Upper lobe of left lung (tissue), 4 donors: ENCODE results near the gene ZNF362.

Experiments
- POLR2A ChIP-seq, 4 donors: fragments of 450-650 bp; IDR thresholded peaks; one replicate each; pipeline ENCODE4 v1.5.1; 2016 to 2017; ENCODE audit warnings: antibody characterized with exemption in 4 of 4, mild to moderate bottlenecking in 2 of 4
- TF ChIP-seq, protein P1 (sequence below), 6 experiments: fragments of 450-650 bp in 4 of 6; fragments of 200-600 bp in 2 of 6; sonication (generic) in 2 of 6; IDR thresholded peaks; one replicate each; pipeline ENCODE4 v1.5.1; 2016 to 2019; ENCODE audit warnings: antibody characterized with exemption in 6 of 6

DNA sequence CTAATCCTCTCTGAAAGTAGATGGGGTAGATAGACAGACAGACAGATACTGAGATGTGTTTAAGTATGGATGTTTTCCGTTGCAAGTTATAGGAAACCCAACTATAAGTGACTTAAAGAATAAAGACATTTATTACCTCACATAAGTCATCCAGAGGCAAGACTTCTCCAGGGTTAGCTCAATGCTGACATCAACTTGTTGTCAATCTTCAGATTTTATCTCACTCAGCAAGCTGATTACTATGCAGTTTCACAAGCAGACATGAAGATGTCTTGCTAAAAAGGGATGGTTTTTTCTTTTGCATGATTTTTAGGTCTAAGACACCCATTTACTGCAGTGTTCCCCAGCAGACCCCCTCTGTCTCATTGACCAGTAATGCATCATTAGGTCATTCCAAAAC, 30.7 kb upstream of the ZNF362 start:
- TF ChIP-seq POLR2A (IDR thresholded peaks at IDR 0.05): no peak
- TF ChIP-seq, protein P1, sequence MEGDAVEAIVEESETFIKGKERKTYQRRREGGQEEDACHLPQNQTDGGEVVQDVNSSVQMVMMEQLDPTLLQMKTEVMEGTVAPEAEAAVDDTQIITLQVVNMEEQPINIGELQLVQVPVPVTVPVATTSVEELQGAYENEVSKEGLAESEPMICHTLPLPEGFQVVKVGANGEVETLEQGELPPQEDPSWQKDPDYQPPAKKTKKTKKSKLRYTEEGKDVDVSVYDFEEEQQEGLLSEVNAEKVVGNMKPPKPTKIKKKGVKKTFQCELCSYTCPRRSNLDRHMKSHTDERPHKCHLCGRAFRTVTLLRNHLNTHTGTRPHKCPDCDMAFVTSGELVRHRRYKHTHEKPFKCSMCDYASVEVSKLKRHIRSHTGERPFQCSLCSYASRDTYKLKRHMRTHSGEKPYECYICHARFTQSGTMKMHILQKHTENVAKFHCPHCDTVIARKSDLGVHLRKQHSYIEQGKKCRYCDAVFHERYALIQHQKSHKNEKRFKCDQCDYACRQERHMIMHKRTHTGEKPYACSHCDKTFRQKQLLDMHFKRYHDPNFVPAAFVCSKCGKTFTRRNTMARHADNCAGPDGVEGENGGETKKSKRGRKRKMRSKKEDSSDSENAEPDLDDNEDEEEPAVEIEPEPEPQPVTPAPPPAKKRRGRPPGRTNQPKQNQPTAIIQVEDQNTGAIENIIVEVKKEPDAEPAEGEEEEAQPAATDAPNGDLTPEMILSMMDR (IDR thresholded peaks at IDR 0.05): no peak
